ENCODE measurements around the gene HMGB3. TPM values are rescaled to one million over a fixed set of nuclear protein-coding genes. Genes with fewer than 3 reads are reported as not detected.

The HMGB3 gene
- total and polyA plus RNA-seq, 2 experiments from 2014 or later = 140 to 633 TPM

DNA sequence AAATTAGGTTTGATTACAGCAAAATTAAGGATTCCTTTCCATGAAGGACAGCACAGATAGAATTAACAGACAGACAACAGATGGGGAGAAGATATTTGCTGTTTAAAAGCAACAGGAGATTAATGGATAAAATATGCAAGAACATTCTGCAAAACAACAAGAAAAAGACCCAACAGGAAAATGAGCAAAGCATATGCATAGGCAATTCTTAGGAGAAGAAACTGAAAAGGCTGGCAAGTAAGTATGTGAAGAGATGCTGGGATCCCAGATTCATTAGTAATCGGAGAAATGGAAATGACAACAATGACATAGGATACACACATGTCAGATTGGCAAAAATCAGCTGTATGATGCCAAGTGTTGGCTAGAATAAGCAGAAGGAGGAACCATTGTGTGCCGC is 27.5 kb upstream of the HMGB3 start (continued):
- TF ChIP-seq, protein P1, sequence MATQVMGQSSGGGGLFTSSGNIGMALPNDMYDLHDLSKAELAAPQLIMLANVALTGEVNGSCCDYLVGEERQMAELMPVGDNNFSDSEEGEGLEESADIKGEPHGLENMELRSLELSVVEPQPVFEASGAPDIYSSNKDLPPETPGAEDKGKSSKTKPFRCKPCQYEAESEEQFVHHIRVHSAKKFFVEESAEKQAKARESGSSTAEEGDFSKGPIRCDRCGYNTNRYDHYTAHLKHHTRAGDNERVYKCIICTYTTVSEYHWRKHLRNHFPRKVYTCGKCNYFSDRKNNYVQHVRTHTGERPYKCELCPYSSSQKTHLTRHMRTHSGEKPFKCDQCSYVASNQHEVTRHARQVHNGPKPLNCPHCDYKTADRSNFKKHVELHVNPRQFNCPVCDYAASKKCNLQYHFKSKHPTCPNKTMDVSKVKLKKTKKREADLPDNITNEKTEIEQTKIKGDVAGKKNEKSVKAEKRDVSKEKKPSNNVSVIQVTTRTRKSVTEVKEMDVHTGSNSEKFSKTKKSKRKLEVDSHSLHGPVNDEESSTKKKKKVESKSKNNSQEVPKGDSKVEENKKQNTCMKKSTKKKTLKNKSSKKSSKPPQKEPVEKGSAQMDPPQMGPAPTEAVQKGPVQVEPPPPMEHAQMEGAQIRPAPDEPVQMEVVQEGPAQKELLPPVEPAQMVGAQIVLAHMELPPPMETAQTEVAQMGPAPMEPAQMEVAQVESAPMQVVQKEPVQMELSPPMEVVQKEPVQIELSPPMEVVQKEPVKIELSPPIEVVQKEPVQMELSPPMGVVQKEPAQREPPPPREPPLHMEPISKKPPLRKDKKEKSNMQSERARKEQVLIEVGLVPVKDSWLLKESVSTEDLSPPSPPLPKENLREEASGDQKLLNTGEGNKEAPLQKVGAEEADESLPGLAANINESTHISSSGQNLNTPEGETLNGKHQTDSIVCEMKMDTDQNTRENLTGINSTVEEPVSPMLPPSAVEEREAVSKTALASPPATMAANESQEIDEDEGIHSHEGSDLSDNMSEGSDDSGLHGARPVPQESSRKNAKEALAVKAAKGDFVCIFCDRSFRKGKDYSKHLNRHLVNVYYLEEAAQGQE (IDR thresholded peaks at IDR 0.05; ENCODE audit: unreplicated experiment) = no peak
- TF ChIP-seq, protein P2, sequence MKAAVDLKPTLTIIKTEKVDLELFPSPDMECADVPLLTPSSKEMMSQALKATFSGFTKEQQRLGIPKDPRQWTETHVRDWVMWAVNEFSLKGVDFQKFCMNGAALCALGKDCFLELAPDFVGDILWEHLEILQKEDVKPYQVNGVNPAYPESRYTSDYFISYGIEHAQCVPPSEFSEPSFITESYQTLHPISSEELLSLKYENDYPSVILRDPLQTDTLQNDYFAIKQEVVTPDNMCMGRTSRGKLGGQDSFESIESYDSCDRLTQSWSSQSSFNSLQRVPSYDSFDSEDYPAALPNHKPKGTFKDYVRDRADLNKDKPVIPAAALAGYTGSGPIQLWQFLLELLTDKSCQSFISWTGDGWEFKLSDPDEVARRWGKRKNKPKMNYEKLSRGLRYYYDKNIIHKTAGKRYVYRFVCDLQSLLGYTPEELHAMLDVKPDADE (IDR thresholded peaks at IDR 0.05) = no peak
- TF ChIP-seq EZH2phosphoT487 (IDR thresholded peaks at IDR 0.05; ENCODE audit: unreplicated experiment) = no peak
- TF ChIP-seq NANOG (IDR thresholded peaks at IDR 0.05; ENCODE audit: borderline replicate concordance) = no peak
- TF ChIP-seq STAT1 (IDR thresholded peaks at IDR 0.05; ENCODE audit: unreplicated experiment) = no peak
- no peak for TF ChIP-seq ZNF331 (CRISPR knock-in tag; IDR thresholded peaks at IDR 0.05; ENCODE audit: low read depth)
- TF ChIP-seq JUNB (IDR thresholded peaks at IDR 0.05; ENCODE audit: unreplicated experiment) = no peak
- no peak for TF ChIP-seq EZH2 (IDR thresholded peaks at IDR 0.05; ENCODE audit: low read depth, unreplicated experiment)
- TF ChIP-seq, protein P3, sequence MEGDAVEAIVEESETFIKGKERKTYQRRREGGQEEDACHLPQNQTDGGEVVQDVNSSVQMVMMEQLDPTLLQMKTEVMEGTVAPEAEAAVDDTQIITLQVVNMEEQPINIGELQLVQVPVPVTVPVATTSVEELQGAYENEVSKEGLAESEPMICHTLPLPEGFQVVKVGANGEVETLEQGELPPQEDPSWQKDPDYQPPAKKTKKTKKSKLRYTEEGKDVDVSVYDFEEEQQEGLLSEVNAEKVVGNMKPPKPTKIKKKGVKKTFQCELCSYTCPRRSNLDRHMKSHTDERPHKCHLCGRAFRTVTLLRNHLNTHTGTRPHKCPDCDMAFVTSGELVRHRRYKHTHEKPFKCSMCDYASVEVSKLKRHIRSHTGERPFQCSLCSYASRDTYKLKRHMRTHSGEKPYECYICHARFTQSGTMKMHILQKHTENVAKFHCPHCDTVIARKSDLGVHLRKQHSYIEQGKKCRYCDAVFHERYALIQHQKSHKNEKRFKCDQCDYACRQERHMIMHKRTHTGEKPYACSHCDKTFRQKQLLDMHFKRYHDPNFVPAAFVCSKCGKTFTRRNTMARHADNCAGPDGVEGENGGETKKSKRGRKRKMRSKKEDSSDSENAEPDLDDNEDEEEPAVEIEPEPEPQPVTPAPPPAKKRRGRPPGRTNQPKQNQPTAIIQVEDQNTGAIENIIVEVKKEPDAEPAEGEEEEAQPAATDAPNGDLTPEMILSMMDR (conservative IDR thresholded peaks at IDR 0.05; ENCODE audit: low read depth in 2 of 2) = no peak
- no peak for TF ChIP-seq CREB1 (CRISPR knock-in tag; IDR thresholded peaks at IDR 0.05; ENCODE audit: low read depth)
- TF ChIP-seq POLR2AphosphoS5 (IDR thresholded peaks at IDR 0.05; ENCODE audit: low read depth) = no peak
- no peak for TF ChIP-seq ZNF114 (CRISPR knock-in tag; IDR thresholded peaks at IDR 0.05)

DNA sequence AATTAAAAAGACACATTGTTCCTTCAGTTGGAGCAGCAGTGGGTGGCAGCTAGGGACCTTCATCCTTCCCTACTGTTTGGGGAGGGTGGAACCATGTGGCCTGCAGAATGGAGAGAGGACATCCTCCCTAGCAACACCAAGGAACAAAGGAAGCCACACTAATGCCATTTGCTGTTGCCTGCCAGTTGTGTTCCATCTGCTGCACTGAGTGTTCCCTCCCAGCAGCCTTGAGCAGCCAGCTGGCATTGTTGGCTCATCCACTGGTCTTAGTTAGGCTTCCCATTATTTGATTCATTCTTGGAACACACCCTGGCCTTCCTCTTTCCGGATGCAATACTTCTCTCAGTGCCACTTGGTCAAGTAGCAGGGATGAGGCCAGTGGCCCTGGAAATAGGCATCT is 25.0 kb upstream of the HMGB3 start:
- no peak for ATAC-seq
- H3K27ac ChIP-seq (ENCODE audit: low read depth) = no peak overlapping the region
- no peak overlapping the region for H3K27ac Mint-ChIP-seq

More for the DNA sequence above, 25.0 kb upstream of the HMGB3 start:
- Histone ChIP-seq H3K27me3 (ENCODE audit: insufficient read depth) (no peaks in the 10 kb centered on the region), H3K36me3 (ENCODE audit: insufficient read depth) (no peaks in the 10 kb centered on the region), H4K20me1 (replicated peaks; ENCODE audit: insufficient read depth) (no peaks in the 10 kb centered on the region), H3K4me2 (no peak overlapping the region), H3K4me3 (no peak overlapping the region), H3K4me1 (ENCODE audit: insufficient read depth) (no peaks in the 10 kb centered on the region), H2AFZ (no peak overlapping the region), H3F3A (replicated peaks; ENCODE audit: low read depth) (no peaks in the 10 kb centered on the region), H3K79me2 (replicated peaks; ENCODE audit: insufficient read depth) (no peaks in the 10 kb centered on the region), H3K9me2 (ENCODE audit: insufficient read depth) (no peaks in the 10 kb centered on the region)
- H3K4me1 Mint-ChIP-seq = peaks cover 9% of the 10 kb centered on the region; the same call in 2 of the 3 replicates
- no peak overlapping the region for H3K4me3 Mint-ChIP-seq
- H3K9me3 Mint-ChIP-seq = peaks cover 4% of the 10 kb centered on the region
- no peaks in the 10 kb centered on the region for H3K36me3 Mint-ChIP-seq (ENCODE audit: low read depth)
- DNase-seq (ENCODE audit: low spot score) = no peak
- H3K27me3 Mint-ChIP-seq (ENCODE audit: insufficient read depth, low read depth, poor library complexity) = peaks cover 1% of the 10 kb centered on the region
- no peak for TF ChIP-seq STAT1 (IDR thresholded peaks at IDR 0.05; ENCODE audit: unreplicated experiment)
- no peak for TF ChIP-seq POLR2AphosphoS5 (IDR thresholded peaks at IDR 0.05; ENCODE audit: low read depth)
- TF ChIP-seq EZH2 (IDR thresholded peaks at IDR 0.05; ENCODE audit: low read depth, unreplicated experiment) = no peak
- no peak for TF ChIP-seq EZH2phosphoT487 (IDR thresholded peaks at IDR 0.05; ENCODE audit: unreplicated experiment)
- TF ChIP-seq NANOG (IDR thresholded peaks at IDR 0.05; ENCODE audit: borderline replicate concordance) = no peak
- no peak for TF ChIP-seq JUNB (IDR thresholded peaks at IDR 0.05; ENCODE audit: unreplicated experiment)
- no peak for TF ChIP-seq CREB1 (CRISPR knock-in tag; IDR thresholded peaks at IDR 0.05; ENCODE audit: low read depth)
- TF ChIP-seq, protein P1 (IDR thresholded peaks at IDR 0.05; ENCODE audit: unreplicated experiment) = no peak

Data from GM23338 (cell line).